ENCODE results near the gene MAP1LC3B. TPM values are rescaled to one million over a fixed set of nuclear protein-coding genes. Genes with fewer than 3 reads are reported as not detected.
"Not testable (repeated sequence)": the region's sequence is repeated elsewhere in the genome, so short reads cannot be mapped to it uniquely, and the experiment has no call there.

The MAP1LC3B gene
- polyA plus RNA-seq, 12 donors: 34.4 to 58.1 (median 53.9) TPM; not detected in 1

DNA sequence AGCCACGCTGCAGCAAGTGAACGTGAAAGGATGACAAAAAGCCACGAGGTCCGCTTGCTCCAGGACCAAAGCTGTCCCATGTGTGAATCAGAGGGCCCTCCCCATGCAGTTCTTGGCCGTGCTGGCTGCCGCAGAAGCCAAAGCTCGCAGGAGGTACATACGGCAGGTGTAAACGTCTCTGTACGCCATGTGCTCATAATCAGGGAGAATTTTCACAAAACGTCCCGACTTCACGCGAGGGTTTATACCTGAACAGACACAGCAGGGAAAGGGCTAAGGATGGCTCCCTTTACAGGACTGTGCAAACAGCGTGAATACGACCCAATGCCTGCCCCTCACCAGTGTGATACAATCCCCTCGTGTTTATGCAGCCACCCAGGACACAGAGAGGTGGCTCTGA is 33.9 kb upstream of the MAP1LC3B start:
- no peak for DNase-seq

DNA sequence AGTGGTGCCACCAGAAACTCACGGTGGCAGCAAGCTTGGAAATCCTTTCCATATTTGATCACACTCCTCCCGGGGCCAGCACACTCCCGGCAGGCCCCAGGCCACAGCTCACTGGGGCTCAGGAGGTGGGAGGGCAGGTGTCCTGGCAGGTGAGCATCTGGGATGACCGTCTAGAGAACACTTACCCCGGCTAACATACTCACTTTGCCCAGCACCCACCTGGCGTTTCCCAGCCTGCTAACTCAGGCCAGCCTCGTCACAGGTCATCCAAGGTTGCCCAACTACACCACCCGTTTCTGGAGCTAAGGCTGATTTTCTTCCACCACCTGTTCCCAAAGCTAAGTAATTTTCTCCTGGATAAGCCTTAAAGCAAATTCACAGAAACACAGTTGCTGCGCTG is 33.4 kb upstream of the MAP1LC3B start:
- DNase-seq: no peak

DNA sequence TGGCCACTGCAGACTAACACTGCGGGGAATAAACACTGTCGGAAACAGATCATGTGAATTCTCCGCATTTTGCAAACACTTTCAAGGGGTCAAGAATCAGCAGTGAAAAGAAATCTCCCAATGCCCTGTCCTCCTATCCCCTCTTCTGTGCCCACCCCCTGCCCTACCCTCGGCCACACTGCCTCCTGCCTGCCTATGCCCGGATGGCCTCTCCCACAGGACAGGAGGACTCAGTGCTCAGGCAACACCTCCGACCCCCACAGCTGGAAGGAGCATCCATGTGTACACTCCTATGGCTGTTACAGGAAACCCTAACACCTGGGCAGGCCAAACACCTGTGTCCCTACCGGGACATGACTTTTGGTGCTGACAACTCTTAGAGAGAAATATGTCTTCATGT is 33.0 kb upstream of the MAP1LC3B start:
- no peak for DNase-seq

DNA sequence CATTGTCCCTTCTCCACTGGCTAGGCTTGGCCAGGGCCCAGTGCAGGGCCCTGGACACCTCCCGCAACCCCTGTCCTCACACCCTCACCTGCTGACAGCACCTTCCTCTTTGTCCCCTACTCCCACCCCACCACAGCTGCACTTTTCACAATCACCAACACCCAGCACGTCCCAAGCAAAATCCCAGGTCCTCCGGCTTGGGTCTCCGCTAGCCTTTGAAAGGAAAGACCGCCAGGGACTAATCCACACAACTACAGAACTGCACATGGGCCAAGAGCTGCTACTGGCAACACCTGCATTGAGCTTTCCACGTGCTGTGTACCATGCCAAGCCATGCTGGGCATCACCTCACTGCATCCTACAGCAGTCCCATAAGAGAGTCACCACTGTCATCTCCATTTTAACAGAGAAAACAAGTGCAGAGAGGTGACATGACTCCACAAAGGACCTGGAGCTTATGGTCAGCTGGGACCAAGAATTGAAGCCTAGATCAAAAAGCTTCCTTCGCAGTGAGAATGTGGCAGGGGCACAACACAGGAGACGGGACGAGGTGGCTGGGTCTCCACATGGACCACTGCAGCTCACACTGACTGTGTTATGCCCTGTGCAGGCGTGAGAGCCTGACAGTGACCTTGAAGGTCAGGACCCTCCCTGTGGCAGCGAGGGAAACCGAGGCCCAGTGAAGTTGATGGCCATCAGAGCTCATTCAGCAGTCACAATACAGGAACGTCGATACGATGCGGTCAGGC is 31.1 kb upstream of the MAP1LC3B start:
- DNase-seq: no peak

DNA sequence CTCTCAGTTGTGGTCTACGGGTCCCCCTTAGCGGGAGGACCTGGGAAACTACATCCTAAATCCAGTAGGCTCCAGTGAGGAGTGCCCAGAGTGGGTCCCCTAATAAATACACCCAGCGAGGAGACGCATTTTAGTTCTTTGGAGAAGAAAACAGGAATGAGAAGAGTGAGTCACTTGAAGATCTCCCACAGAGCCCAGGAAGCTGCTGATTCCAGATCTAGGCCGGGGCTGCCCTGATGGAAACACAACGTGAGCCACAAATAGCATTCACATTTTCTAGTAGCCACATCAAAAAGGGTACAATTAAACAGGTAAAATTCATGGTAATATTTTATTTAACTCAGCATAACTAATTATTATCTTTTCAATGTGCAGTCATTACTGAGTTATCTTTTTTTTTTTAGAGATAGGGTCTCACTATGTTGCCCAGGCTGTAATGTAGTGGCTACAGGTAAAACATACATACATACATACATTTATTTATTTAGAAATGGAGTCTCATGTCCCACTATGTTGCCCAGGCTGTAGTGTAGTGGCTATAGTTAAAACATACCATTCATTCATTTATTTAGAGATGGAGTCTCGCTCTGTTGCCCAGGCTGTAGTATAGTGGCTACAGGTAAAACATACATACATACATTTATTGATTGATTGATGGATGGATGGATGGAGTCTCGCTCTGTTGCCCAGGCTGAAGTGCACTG is 30.1 kb upstream of the MAP1LC3B start:
- DNase-seq: no peak

DNA sequence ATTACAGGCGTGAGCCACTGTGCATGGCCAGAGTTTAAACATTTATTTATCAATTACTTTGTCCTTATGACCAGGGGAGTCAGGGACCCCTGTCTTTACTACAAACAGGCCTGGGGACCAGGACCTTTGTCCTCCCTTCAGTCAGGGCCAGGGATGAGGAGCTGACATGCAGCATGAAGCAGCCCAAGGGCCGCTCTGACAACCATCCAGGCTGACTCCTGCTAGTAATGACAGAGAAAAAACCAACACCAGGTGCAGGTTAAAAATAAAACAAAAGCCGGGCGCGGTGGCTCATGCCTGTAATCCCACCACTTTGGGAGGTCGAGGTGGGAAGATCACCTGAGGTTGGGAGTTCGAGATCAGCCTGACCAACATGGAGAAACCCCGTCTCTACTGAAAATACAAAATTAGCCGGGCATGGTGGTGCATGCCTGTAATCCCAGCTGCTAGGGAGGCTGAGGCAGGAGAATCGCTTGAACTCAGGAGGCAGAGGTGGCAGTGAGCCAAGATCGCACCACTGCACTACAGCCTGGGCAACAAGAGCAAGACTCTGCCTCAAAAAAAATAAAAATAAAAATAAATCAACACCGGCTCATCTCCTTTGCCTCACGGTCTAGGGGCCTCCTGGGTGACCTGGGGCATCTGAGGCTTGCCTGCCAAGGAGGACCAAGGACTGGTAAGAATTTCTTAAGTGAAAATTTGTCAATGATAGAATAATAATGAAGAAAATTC is 29.1 kb upstream of the MAP1LC3B start:
- DNase-seq: not testable (repeated sequence)

DNA sequence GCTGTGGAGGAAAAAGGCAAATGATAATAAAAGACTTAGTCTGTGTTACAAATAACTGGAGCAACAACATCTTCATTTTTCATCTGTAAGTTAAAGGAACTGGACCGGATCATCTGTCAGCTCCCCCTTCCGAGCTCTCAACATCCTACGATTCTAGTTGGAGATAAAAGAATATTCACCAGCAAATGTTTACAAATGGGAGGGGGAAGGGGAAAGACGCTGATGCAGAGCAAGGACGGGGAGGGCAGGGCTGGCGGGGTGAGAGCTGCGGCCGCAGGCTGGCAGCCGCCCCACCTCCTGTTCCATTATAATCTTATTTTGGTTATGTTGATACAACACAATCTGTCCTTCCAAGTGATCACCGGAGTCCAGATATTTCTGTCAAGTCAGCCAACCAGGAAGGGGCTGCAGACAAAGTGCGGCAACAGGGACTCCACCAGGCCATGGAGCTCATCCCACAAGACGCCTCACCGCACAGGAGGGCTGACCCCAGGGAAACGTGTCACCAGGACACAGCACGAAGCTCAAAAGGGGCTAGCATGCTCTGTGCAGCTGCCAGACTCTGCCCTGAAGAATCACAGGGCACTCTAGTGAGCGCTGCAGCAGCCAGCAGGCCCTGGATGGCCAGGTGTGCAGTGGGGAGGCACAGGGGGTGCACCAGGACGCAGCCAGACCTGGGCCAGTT is 28.2 kb upstream of the MAP1LC3B start:
- DNase-seq: no peak

DNA sequence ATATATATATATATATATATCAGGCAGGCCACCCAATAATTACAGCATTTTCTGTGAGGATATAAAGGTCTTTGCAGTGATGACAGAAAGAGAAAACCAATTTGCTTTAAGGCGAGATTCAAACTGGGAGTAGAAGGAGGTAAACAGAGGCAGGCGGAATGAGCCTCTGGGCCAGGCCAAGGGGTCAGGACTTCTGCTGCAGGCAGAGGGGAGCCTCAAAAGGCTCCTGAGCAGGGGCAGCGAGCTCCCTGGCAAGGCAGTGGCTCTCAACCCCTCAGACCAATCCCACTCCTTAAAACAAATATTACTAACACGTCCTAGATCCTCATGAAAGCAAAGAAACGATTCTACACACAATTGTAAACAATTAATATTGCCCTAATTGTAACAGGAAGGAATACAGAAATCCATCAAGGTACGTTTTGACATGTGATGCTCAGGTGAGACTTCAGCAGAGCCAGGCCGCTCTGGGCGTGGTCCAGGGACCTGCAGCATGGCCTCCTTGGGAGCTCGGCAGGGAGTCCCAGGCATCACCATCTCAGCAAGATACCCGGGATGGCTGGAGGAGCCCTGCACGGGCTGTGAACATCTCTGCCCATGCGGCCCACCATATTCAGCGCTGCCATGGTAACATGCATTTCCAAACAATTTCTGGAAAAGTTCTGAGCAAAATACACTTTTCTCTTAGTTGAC is 27.0 kb upstream of the MAP1LC3B start:
- DNase-seq: no peak

DNA sequence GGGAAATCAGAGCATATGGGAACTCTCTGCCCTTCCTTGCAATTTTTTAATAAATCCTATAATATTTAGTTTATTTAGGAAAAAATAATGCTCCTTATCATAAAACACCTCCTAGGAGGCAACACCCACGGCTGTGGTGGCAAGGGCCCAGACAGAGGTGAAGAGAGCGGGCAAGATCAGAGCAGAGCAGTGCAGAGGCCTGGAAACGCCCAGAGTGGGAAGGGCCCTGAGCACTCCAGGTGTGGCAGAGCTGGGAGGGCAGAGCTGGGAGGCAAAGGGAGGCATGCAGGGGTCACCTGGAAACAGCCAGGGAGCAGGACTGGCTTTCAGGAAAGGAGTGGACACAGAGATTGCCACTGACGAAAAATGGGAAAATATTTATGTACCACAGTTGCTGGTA is 25.8 kb upstream of the MAP1LC3B start:
- no peak for DNase-seq

DNA sequence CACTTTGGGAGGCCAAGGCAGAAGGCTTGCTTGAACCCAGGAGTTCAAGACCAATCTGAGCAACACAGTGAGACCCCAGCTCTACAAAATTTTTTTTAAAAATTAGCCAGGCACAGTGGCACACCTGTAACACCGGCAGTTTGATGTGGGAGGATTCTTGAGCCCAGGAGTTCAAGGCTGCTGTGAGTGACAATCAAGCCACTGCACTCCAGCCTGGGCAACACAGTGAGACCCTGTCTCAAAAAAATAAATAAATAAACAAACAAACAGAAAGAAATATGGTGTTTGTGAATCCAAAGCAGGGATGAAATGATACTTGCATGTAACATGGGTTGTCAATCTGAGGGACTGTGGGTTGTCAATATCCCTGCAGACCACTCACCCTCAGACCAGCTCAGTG is 25.2 kb upstream of the MAP1LC3B start:
- no peak for DNase-seq

DNA sequence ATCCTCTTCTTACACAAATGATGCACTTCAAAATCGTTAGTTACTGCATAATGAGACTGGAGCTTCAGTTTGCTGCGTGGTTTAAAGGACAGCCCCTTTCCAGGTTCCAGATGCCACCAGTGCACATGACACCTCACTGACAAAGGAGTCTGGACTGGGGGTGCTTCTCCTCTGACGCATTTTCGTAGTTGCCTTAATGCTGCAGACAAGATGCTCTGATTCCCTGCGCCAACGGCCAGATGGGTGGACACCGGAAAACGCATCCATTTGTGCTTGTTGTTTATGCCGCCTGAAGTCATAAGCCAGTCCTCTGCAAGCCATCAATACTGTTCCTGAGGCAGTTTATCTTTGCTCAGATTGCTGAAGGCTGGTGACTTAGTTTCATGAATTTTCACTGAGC is 24.6 kb upstream of the MAP1LC3B start:
- no peak for DNase-seq

DNA sequence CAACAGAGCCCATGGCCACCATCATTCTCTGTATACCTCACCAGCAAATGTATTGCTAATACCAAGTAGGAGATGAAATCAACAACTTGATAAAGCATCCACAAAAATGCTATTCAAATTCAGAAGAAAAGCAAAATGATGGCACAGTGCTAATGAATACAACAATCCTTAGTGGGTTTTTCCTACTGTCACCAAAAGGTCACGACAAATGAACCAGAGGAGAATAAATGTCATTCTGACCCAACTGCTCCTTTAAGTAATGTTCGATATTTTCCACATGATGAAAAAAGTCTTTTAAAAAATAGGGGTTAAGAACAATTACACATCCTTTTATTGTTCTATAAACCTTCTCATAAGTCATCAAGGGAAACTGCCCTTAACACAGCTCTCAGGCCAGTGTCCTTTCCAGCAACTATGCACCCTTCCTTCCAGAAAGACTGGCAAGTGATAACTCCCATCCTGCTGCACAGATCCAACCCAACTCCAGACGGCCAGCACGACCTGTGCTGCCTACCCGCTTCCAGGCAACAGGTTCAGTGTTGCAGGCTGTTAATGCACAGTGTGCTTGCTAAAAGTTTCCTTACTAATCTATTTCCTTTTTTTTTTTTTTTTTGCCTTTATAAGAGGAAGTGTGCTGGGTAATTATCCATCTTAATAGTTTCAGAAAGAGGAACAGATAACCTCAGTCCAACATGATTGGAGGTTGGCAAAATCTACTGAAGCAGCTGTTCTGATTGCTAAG is 23.9 kb upstream of the MAP1LC3B start:
- DNase-seq: no peak

DNA sequence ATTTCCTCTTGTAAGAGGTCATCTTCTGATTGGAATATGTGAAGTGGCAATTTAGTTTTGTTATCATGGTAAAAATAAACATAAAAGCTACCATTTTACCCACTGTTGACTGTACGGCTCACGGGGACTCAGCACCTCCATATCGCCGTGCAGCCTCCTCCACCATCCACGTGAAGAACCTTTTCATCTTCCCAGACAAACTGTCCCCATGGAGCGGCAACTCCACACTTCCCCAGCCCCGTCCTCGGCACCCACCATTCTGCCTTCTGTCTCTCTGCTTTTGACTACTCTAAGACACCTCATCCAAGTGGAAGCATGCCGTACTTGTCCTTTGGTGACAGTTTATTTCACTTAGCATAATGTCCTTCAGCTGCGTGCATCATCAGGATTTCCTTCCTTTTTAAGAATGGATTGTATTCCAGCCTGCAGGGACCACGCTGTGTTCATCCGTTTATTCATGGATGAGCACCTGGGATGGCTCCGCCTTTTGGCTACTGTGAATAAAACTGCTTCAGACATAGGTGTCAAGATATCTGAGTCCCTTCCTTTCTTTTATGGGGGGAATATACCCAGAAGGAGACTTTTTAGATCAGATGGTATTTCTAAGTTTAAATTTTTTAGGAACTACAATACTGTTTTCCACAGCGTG is 22.9 kb upstream of the MAP1LC3B start:
- DNase-seq: no peak

DNA sequence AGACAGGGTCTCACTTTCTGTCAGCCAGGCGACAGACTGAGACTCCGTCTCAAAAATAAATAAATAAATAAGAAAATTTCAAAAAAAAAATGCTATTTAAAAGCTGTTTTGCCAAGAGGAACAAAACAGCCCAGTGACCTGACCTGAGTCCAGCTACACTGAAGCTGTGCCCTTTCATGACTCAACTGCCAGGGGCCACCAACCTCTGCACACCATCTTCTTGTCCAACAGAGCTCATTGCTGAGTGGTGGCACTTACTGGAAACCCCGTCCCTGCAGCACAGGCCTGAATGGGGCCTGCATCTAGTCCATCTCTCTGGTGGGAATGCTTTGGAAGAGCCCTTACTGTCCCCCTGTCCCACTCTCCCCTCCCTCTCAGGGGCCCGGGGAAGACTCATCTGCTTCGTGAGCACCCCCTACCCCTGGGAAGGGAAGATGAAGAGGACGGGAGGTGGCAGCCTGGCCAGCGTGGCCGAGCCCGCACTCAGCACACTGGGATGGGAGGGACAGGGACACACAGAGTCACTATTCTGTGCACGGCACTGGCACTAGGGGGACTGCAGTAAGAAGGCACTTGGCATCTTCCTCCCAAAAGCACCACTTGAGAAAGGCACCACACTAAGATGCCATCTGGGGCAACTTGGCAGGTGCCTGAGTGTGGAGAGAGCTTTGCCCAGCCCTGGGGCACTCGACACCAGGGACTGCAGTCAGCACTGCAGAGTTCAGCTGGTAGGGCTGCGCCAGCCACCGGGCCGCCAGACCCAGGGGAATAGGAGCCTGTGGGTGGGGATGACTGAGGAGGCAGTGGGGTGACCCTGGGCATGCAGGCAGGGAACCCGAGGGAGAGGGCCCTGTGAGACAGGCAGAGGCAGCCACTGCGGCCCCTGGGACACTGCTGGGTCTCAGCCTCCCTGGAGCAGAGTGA is 22.1 kb upstream of the MAP1LC3B start:
- no peak for DNase-seq

DNA sequence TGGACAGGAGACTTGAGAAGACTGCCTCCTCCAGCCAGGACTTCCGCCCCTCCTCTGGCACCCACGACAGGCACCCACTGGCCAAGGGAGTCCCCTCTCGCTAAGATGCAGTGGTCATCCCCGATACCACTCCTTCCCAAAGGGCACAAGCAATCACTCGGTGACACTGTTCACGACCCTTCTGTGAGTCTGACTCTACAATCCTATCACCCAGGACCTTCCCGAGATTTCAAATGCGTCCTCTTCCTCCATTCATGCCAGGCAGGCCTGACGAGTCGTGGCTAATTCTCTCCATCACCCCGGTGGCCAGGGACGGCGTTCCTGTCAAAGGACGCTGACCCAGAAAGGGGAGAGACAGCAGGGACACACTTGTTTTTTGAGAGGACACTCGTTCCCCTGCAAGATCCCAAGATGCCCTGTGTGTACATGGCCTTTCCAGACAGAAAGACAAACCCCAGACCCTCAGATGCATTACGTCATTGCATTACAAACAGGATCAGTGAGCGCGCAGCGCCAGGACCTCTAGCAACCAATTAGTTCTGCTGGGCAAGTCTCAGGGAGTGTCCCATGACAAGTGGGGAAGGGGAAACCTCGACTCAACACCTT is 20.8 kb upstream of the MAP1LC3B start:
- DNase-seq: no peak

DNA sequence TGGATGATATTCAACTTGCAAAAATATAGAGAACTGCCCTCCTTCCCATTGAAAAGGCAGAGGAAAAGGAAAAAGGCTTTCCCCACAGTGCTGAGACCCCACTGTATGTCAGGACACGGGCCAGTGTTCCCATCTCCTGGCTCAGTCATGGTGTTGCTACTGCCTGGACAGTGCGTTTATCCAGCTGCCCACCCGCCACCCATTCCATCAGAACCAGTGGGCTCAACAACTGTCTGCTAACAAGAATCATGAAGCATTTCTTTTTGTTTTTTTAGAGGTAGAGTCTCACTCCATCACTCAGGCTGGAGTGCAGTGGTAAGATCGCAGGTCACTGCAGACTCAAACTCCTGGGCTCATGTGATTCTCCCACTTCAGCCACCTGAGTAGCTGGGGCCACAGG is 19.8 kb upstream of the MAP1LC3B start:
- DNase-seq: no peak

DNA sequence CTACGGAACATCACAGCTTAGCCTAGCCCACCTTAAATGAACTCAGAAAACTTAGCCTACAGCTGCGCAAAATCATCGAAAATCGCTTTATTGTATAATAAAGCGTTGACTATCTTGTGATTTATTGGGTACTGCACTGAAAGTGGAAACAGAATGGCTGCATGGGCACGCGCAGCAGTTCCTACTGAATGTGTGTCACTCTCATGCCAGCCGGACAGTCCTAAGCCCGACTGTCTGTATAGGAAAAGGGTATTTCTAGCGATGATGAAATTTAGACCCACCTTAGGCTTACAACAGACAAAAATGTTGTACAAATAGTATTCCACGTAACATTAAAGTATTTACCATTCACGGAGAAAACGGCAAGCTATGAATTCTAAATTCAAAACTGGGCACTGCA is 17.8 kb upstream of the MAP1LC3B start:
- no peak for DNase-seq

DNA sequence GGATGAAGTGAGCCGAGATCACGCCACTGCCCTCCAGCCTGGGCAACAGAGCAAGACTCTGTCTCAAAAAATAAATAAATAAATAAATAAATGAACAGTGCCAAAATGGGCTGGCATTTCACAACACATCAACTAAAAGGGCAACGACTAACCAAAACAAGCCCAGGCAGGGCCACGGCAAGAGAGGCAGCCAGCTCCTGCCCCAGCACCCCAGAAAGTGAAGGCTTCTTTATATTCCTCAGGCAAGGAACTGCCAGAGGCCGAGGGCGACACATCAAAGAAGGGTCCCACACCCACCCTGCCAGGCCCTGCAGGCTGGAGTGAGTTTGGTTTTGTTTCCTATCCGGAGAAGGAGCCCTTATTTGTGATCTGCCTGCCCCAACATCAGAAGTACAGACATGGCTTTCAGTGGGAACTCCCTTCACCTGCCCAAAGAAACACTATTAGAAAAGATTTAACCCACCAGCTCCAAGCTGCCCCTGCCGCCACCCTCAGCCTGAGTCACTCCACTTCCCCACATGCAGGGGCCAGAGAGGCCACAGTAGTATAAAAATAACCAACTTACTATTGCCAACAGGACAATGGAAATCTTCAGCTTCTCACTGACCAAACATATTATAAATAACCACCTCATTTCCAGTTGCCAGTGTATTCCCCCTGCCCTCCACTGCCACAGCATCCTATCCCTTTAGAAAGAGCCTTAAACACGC is 16.6 kb upstream of the MAP1LC3B start:
- DNase-seq: no peak
